Activated naive CD4-positive, alpha-beta T cell treated with anti-CD3 and anti-CD28 coated beads, Interleukin-2, amount 10 ng/mL, durations not matched to agents 7 days and 5 days (primary cell): Measurements from ENCODE around the gene GPN2.
"Not testable (repeated sequence)": the region's sequence is repeated elsewhere in the genome, so short reads cannot be mapped to it uniquely, and the experiment has no call there.

Experiments
- CTCF ChIA-PET: fragments of 350-600 bp; sonication (Branson Sonifier 250); formaldehyde crosslinking; loops from one replicate; lab custom pipeline; 2021; ENCODE audit warnings: antibody characterized with exemption; lab: Charles Lee
- DNase-seq: peaks from one replicate; pipeline ENCODE4 v3.0.0-alpha.2; 2020
- H3K27ac Mint-ChIP-seq: one replicate; pipeline ENCODE4 v1.8.0; 2021; ENCODE audit warnings: mild to moderate bottlenecking, moderate library complexity, mixed read lengths
- H3K27me3 Mint-ChIP-seq: one replicate; pipeline ENCODE4 v1.8.0; 2021; ENCODE audit warnings: mild to moderate bottlenecking, mixed read lengths
- H3K36me3 Mint-ChIP-seq: one replicate; pipeline ENCODE4 v1.8.0; 2021; ENCODE audit warnings: mixed read lengths
- H3K4me1 Mint-ChIP-seq: one replicate; pipeline ENCODE4 v1.8.0; 2021; ENCODE audit warnings: mixed read lengths
- H3K4me3 Mint-ChIP-seq: one replicate; pipeline ENCODE4 v1.8.0; 2021; ENCODE audit warnings: mild to moderate bottlenecking, moderate library complexity, mixed read lengths
- H3K9me3 Mint-ChIP-seq: one replicate; pipeline ENCODE4 v1.8.0; 2021; ENCODE audit warnings: mixed read lengths

The GPN2 gene

GRCh38 chr1:26844424-26845196 is 45.5 kb downstream of the GPN2 start:
- no peak overlapping the region for H3K4me3 Mint-ChIP-seq
- CTCF ChIA-PET: interaction anchor here (0.7 kb wide), 1 partner anchor 11 kb away, joined by 3 read pairs; no protein-coding TSS in a partner anchor
- peaks cover 42% of the 10 kb centered on the region for H3K36me3 Mint-ChIP-seq
- H3K4me1 Mint-ChIP-seq: no peaks in the 10 kb centered on the region
- DNase-seq: no peak
- H3K27me3 Mint-ChIP-seq: no peaks in the 10 kb centered on the region
- no peak overlapping the region for H3K27ac Mint-ChIP-seq
- H3K9me3 Mint-ChIP-seq: no peaks in the 10 kb centered on the region

GRCh38 chr1:26839779-26840178 is 50.3 kb downstream of the GPN2 start:
- CTCF ChIA-PET: no interaction called here
- DNase-seq: no peak
- Mint-ChIP-seq H3K9me3 (no peaks in the 10 kb centered on the region), H3K4me1 (peaks cover 12% of the 10 kb centered on the region), H3K27me3 (no peaks in the 10 kb centered on the region), H3K36me3 (peaks cover 53% of the 10 kb centered on the region), H3K4me3 (no peak overlapping the region), H3K27ac (no peak overlapping the region)

- Mint-ChIP-seq H3K27ac (peak overlapping the region; percentile 62), H3K4me3 (no peak overlapping the region), H3K36me3 (peaks cover 56% of the 10 kb centered on the region), H3K27me3 (no peaks in the 10 kb centered on the region), H3K9me3 (no peaks in the 10 kb centered on the region), H3K4me1 (peaks cover 17% of the 10 kb centered on the region)
- CTCF ChIA-PET: interaction anchor here (1.0 kb wide), 1 partner anchor 48 kb away, joined by 3 read pairs; no protein-coding TSS in a partner anchor
- no peak for DNase-seq
These were observed 50.8 kb downstream of the GPN2 start for GRCh38 chr1:26839339-26839722.

GRCh38 chr1:26838474-26839338 is 51.4 kb downstream of the GPN2 start:
- H3K27me3 Mint-ChIP-seq: no peaks in the 10 kb centered on the region
- H3K9me3 Mint-ChIP-seq: no peaks in the 10 kb centered on the region
- H3K27ac Mint-ChIP-seq: peak overlapping the region; percentile 71
- CTCF ChIA-PET: interaction anchor here (0.6 to 1.0 kb wide), 2 partner anchors 29 to 48 kb away, joined by 3 to 4 read pairs; no protein-coding TSS in a partner anchor
- H3K36me3 Mint-ChIP-seq: peaks cover 57% of the 10 kb centered on the region
- no peak for DNase-seq
- H3K4me3 Mint-ChIP-seq: no peak overlapping the region
- H3K4me1 Mint-ChIP-seq: peaks cover 23% of the 10 kb centered on the region

- H3K9me3 Mint-ChIP-seq, H3K27me3 Mint-ChIP-seq: not testable (repeated sequence)
- CTCF ChIA-PET: interaction anchor here (0.8 kb wide), 1 partner anchor 27 kb away, joined by 3 read pairs; no protein-coding TSS in a partner anchor
These were observed 52.4 kb downstream of the GPN2 start for GRCh38 chr1:26837665-26838064.

GRCh38 chr1:26833432-26834405 is 56.4 kb downstream of the GPN2 start:
- peak overlapping the region; percentile 61 for H3K4me3 Mint-ChIP-seq
- H3K9me3 Mint-ChIP-seq: no peaks in the 10 kb centered on the region
- no peaks in the 10 kb centered on the region for H3K27me3 Mint-ChIP-seq
- H3K4me1 Mint-ChIP-seq: peaks cover 70% of the 10 kb centered on the region
- H3K36me3 Mint-ChIP-seq: peaks cover 76% of the 10 kb centered on the region
- peak overlapping the region; percentile 97 for H3K27ac Mint-ChIP-seq
- CTCF ChIA-PET: interaction anchor here (0.6 to 6.3 kb wide), 19 partner anchors 9 to 334 kb away, joined by 3 to 58 read pairs (median 4); partner anchors contain the start of genes GPN2 and PIGV
- DNase-seq: peak; percentile 96

More at GRCh38 chr1:26837665-26838064, 52.4 kb downstream of the GPN2 start:
- DNase-seq, H3K4me3 Mint-ChIP-seq: not testable (repeated sequence)
- H3K4me1 Mint-ChIP-seq: peaks cover 33% of the 10 kb centered on the region
- H3K27ac Mint-ChIP-seq: peak overlapping the region; percentile 71
- peaks cover 63% of the 10 kb centered on the region for H3K36me3 Mint-ChIP-seq

GRCh38 chr1:26832249-26832960 is 57.7 kb downstream of the GPN2 start:
- Mint-ChIP-seq H3K27me3 (no peaks in the 10 kb centered on the region), H3K36me3 (peaks cover 79% of the 10 kb centered on the region)
- CTCF ChIA-PET: interaction anchor here (0.9 to 6.3 kb wide), 8 partner anchors 9 to 230 kb away, joined by 3 to 58 read pairs (median 11); partner anchors contain the start of gene PIGV

GRCh38 chr1:26831546-26832248 is 58.4 kb downstream of the GPN2 start:
- H3K9me3 Mint-ChIP-seq: no peaks in the 10 kb centered on the region
- CTCF ChIA-PET: interaction anchor here (0.6 to 6.3 kb wide), 5 partner anchors 9 to 651 kb away, joined by 3 to 58 read pairs (median 28); partner anchors contain the start of gene PIGV
- peaks cover 78% of the 10 kb centered on the region for H3K4me1 Mint-ChIP-seq
- H3K27me3 Mint-ChIP-seq: no peaks in the 10 kb centered on the region
- no peak overlapping the region for H3K4me3 Mint-ChIP-seq
- no peak for DNase-seq
- peaks cover 80% of the 10 kb centered on the region for H3K36me3 Mint-ChIP-seq
- peak overlapping the region; percentile 97 for H3K27ac Mint-ChIP-seq

More at GRCh38 chr1:26832249-26832960, 57.7 kb downstream of the GPN2 start:
- H3K4me3 Mint-ChIP-seq: no peak overlapping the region
- H3K4me1 Mint-ChIP-seq: peaks cover 77% of the 10 kb centered on the region
- peak overlapping the region; percentile 97 for H3K27ac Mint-ChIP-seq
- H3K9me3 Mint-ChIP-seq: no peaks in the 10 kb centered on the region
- no peak for DNase-seq

- Mint-ChIP-seq H3K36me3 (peaks cover 78% of the 10 kb centered on the region), H3K4me1 (peaks cover 79% of the 10 kb centered on the region), H3K27ac (peak overlapping the region; percentile 79), H3K4me3 (no peak overlapping the region), H3K9me3 (no peaks in the 10 kb centered on the region), H3K27me3 (no peaks in the 10 kb centered on the region)
- no peak for DNase-seq
- CTCF ChIA-PET: interaction anchor here (0.6 to 6.3 kb wide), 3 partner anchors 11 to 651 kb away, joined by 3 to 58 read pairs (median 29); no protein-coding TSS in a partner anchor
These were observed 59.0 kb downstream of the GPN2 start for GRCh38 chr1:26831059-26831458.

GRCh38 chr1:26829184-26829911 is 60.7 kb downstream of the GPN2 start:
- no peak for DNase-seq
- Mint-ChIP-seq H3K4me1 (peaks cover 80% of the 10 kb centered on the region), H3K36me3 (peaks cover 61% of the 10 kb centered on the region), H3K27me3 (no peaks in the 10 kb centered on the region), H3K4me3 (peak overlapping the region; percentile 97), H3K9me3 (no peaks in the 10 kb centered on the region), H3K27ac (peak overlapping the region; percentile 53)
- CTCF ChIA-PET: interaction anchor here (0.6 to 1.7 kb wide), 4 partner anchors 16 to 39 kb away, joined by 3 to 5 read pairs (median 4); no protein-coding TSS in a partner anchor

GRCh38 chr1:26828411-26828991 is 61.6 kb downstream of the GPN2 start:
- peak overlapping the region; percentile 97 for H3K4me3 Mint-ChIP-seq
- no peak for DNase-seq
- H3K27ac Mint-ChIP-seq: peak overlapping the region; percentile 78
- CTCF ChIA-PET: interaction anchor here (0.6 to 1.7 kb wide), 4 partner anchors 17 to 38 kb away, joined by 4 to 5 read pairs (median 4); no protein-coding TSS in a partner anchor
- no peaks in the 10 kb centered on the region for H3K27me3 Mint-ChIP-seq
- H3K9me3 Mint-ChIP-seq: no peaks in the 10 kb centered on the region
- peaks cover 53% of the 10 kb centered on the region for H3K36me3 Mint-ChIP-seq
- peaks cover 71% of the 10 kb centered on the region for H3K4me1 Mint-ChIP-seq
